SK-N-SH treated with all-trans-retinoic acid at 6 μM for 48 hours (cell line): ENCODE measurements around the gene DOCK7.

ENCODE experiments used
- ATAC-seq: fragments of 200-7000 bp; cut with Tn5 transposase; 3 replicates; pipeline ENCODE4 v1.9.1; 2020; ENCODE audit warnings: mild to moderate bottlenecking, moderate library complexity
- ARNTL ChIP-seq: fragments of 450-650 bp; formaldehyde crosslinking; IDR thresholded peaks from 2 replicates; pipeline ENCODE4 v1.5.0; 2020; ENCODE audit warnings: low read depth, mild to moderate bottlenecking, moderate library complexity, borderline replicate concordance
- BACH2 ChIP-seq: fragments of 250-450 bp; sonication (Bioruptor Pico); IDR thresholded peaks from 2 replicates; pipeline ENCODE4 v1.9.0; 2021; ENCODE audit warnings: mild to moderate bottlenecking, borderline replicate concordance
- CSDC2 ChIP-seq: fragments of 250-450 bp; sonication (Bioruptor Pico); IDR thresholded peaks from 2 replicates; pipeline ENCODE4 v1.5.0; 2020; ENCODE audit warnings: mild to moderate bottlenecking, moderate library complexity
- ESRRG ChIP-seq: fragments of 250-450 bp; sonication (Bioruptor Pico); IDR thresholded peaks from 2 replicates; pipeline ENCODE4 v1.6.1; 2021; ENCODE audit warnings: mild to moderate bottlenecking
- ISL1 ChIP-seq: fragments of 250-450 bp; sonication (Bioruptor Pico); IDR thresholded peaks from 2 replicates; pipeline ENCODE4 v2.1.2; 2022; ENCODE audit warnings: mild to moderate bottlenecking, moderate library complexity
- OSR1 ChIP-seq: fragments of 250-450 bp; sonication (Bioruptor Pico); IDR thresholded peaks from 2 replicates; pipeline ENCODE4 v1.8.0; 2022; ENCODE audit warnings: moderate library complexity, mild to moderate bottlenecking, inconsistent platforms
- PATZ1 ChIP-seq: fragments of 250-450 bp; sonication (Bioruptor Pico); IDR thresholded peaks from 2 replicates; pipeline ENCODE4 v1.8.0; 2020; ENCODE audit warnings: mild to moderate bottlenecking, moderate library complexity, borderline replicate concordance
- PPARA ChIP-seq: fragments of 250-450 bp; sonication (Bioruptor Pico); IDR thresholded peaks from 2 replicates; pipeline ENCODE4 v1.5.0; 2020; ENCODE audit warnings: mild to moderate bottlenecking, borderline replicate concordance
- SNAI2 ChIP-seq: fragments of 250-450 bp; sonication (Bioruptor Pico); IDR thresholded peaks from 2 replicates; pipeline ENCODE4 v1.5.0; 2020; ENCODE audit warnings: mild to moderate bottlenecking, moderate library complexity
- TCF4 ChIP-seq: fragments of 250-450 bp; sonication (Bioruptor Pico); IDR thresholded peaks from 2 replicates; pipeline ENCODE4 v1.8.0; 2021; ENCODE audit warnings: mild to moderate bottlenecking, moderate library complexity, borderline replicate concordance
- TOX ChIP-seq: fragments of 250-450 bp; sonication (Bioruptor Pico); IDR thresholded peaks from 2 replicates; pipeline ENCODE4 v1.8.0; 2021; ENCODE audit warnings: mild to moderate bottlenecking, moderate library complexity, borderline replicate concordance
- TSHZ2 ChIP-seq: fragments of 250-450 bp; sonication (Bioruptor Pico); IDR thresholded peaks from 2 replicates; pipeline ENCODE4 v1.5.0; 2020; ENCODE audit warnings: mild to moderate bottlenecking, moderate library complexity
- ZC3H10 ChIP-seq: fragments of 250-450 bp; sonication (Bioruptor Pico); IDR thresholded peaks from 2 replicates; pipeline ENCODE4 v1.5.1; 2021; ENCODE audit warnings: mild to moderate bottlenecking, moderate library complexity
- ZFP3 ChIP-seq: fragments of 250-450 bp; sonication (Bioruptor Pico); IDR thresholded peaks from 2 replicates; pipeline ENCODE4 v1.5.0; 2020; ENCODE audit warnings: mild to moderate bottlenecking, moderate library complexity
- ZFP30 ChIP-seq: fragments of 450-650 bp; formaldehyde crosslinking; IDR thresholded peaks from 2 replicates; pipeline ENCODE4 v1.5.0; 2022; ENCODE audit warnings: mild to moderate bottlenecking, moderate library complexity
- ZNF565 ChIP-seq: fragments of 450-650 bp; formaldehyde crosslinking; conservative IDR thresholded peaks from 2 replicates; pipeline ENCODE4 v1.5.0; 2020; ENCODE audit warnings: low read depth, mild to moderate bottlenecking, moderate library complexity
- ZNF70 ChIP-seq: fragments of 450-650 bp; formaldehyde crosslinking; IDR thresholded peaks from 2 replicates; pipeline ENCODE4 v1.5.0; 2020; ENCODE audit warnings: mild to moderate bottlenecking, moderate library complexity
- TF ChIP-seq, protein P1 (sequence below): fragments of 250-450 bp; sonication (Bioruptor Pico); IDR thresholded peaks from 2 replicates; pipeline ENCODE4 v1.8.0; 2021; ENCODE audit warnings: low read depth, mild to moderate bottlenecking, moderate library complexity, borderline replicate concordance
- TF ChIP-seq, protein P2 (sequence below): fragments of 250-450 bp; sonication (Bioruptor Pico); IDR thresholded peaks from 2 replicates; pipeline ENCODE4 v1.5.1; 2020; ENCODE audit warnings: low read depth, mild to moderate bottlenecking, moderate library complexity

DOCK7 gene

GRCh38 chr1:62426237-62426636 is 261.9 kb downstream of the DOCK7 start:
- TF ChIP-seq ARNTL (CRISPR knock-in tag) (no peak), ESRRG (CRISPR knock-in tag) (no peak), ZFP3 (CRISPR knock-in tag) (no peak), TOX (CRISPR knock-in tag) (no peak), ZNF70 (no peak), OSR1 (CRISPR knock-in tag) (no peak), PPARA (CRISPR knock-in tag) (no peak), TCF4 (no peak), ZFP30 (CRISPR knock-in tag) (no peak), TSHZ2 (CRISPR knock-in tag) (no peak)
- TF ChIP-seq, protein P1, sequence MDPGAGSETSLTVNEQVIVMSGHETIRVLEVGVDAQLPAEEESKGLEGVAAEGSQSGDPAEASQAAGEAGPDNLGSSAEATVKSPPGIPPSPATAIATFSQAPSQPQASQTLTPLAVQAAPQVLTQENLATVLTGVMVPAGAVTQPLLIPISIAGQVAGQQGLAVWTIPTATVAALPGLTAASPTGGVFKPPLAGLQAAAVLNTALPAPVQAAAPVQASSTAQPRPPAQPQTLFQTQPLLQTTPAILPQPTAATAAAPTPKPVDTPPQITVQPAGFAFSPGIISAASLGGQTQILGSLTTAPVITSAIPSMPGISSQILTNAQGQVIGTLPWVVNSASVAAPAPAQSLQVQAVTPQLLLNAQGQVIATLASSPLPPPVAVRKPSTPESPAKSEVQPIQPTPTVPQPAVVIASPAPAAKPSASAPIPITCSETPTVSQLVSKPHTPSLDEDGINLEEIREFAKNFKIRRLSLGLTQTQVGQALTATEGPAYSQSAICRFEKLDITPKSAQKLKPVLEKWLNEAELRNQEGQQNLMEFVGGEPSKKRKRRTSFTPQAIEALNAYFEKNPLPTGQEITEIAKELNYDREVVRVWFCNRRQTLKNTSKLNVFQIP (CRISPR knock-in tag) = no peak
- TF ChIP-seq, protein P2, sequence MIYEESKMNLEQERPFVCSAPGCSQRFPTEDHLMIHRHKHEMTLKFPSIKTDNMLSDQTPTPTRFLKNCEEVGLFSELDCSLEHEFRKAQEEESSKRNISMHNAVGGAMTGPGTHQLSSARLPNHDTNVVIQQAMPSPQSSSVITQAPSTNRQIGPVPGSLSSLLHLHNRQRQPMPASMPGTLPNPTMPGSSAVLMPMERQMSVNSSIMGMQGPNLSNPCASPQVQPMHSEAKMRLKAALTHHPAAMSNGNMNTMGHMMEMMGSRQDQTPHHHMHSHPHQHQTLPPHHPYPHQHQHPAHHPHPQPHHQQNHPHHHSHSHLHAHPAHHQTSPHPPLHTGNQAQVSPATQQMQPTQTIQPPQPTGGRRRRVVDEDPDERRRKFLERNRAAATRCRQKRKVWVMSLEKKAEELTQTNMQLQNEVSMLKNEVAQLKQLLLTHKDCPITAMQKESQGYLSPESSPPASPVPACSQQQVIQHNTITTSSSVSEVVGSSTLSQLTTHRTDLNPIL = no peak
- no peak for ATAC-seq

- no peak for TF ChIP-seq ISL1
- TF ChIP-seq PPARA (CRISPR knock-in tag) = no peak
- no peak for ATAC-seq
Observed at GRCh38 chr1:62425041-62425440, 263.1 kb downstream of the DOCK7 start.

DNA sequence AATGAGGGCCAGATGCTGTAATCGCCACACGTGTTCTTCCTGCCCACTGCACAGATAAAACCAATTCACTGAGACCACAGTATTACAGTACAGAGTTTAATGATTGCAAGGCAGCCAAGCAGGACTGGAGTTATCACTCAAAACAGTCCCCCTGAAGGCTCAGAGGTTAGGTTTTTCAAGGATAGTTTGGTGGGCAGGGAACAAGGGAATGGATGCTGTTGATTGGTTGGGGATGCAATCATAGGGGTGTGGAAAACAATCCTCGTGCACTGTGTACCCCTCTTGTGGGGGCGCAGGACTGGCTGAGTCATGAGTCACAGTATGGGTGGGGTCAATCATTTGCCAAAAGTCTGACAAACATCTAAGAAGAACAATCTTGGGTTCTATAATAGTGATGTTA is 263.8 kb downstream of the DOCK7 start:
- ATAC-seq = no peak
- no peak for TF ChIP-seq BACH2 (CRISPR knock-in tag)
- no peak for TF ChIP-seq ISL1
- TF ChIP-seq PATZ1 = no peak
- no peak for TF ChIP-seq TSHZ2 (CRISPR knock-in tag)
- no peak for TF ChIP-seq CSDC2
- TF ChIP-seq TOX (CRISPR knock-in tag) = no peak
- TF ChIP-seq SNAI2 (CRISPR knock-in tag) = no peak
- no peak for TF ChIP-seq ZC3H10 (CRISPR knock-in tag)
- no peak for TF ChIP-seq ZNF565 (CRISPR knock-in tag)
- no peak for TF ChIP-seq OSR1 (CRISPR knock-in tag)
- TF ChIP-seq ZFP30 (CRISPR knock-in tag) = no peak
- TF ChIP-seq, protein P1 (CRISPR knock-in tag) = no peak
